Neural cell (in vitro differentiated cells): ENCODE measurements around the gene SCUBE1. TPM values are rescaled to one million over a fixed set of nuclear protein-coding genes. Genes with fewer than 3 reads are reported as not detected.

Experiments
- H2AFZ ChIP-seq: fragments of 200-600, 300-800 bp; sonication (generic), shearing (Covaris generic); 2 replicates; pipeline ENCODE4 v1.6.0; 2014; ENCODE audit warnings: low read depth, mild to moderate bottlenecking, antibody characterized with exemption, low read length, moderate library complexity
- H3F3A ChIP-seq: fragments of 200-600 bp; shearing (Covaris generic); 2 replicates; pipeline ENCODE4 v1.6.1; 2016; ENCODE audit warnings: mild to moderate bottlenecking, moderate library complexity, mixed read lengths, antibody characterized with exemption, low read length; ENCODE audit not compliant: insufficient read depth, poor library complexity, severe bottlenecking
- H3K27ac ChIP-seq: fragments of 200-600, 300-800 bp; sonication (generic), shearing (Covaris generic); 2 replicates; pipeline ENCODE4 v1.5.1; 2014; ENCODE audit warnings: mild to moderate bottlenecking, low read length, moderate library complexity
- H3K27me3 ChIP-seq: fragments of 300-800, 200-600 bp; sonication (generic), shearing (Covaris generic); 2 replicates; pipeline ENCODE4 v1.6.0; 2014; ENCODE audit warnings: mild to moderate bottlenecking, low read depth, low read length, moderate library complexity; ENCODE audit not compliant: insufficient read depth
- H3K36me3 ChIP-seq: fragments of 300-800, 200-600 bp; sonication (generic), shearing (Covaris generic); 2 replicates; pipeline ENCODE4 v1.5.1; 2014; ENCODE audit warnings: mild to moderate bottlenecking, antibody characterized with exemption, low read length, moderate library complexity; ENCODE audit not compliant: insufficient read depth
- H3K4me2 ChIP-seq: fragments of 300-800, 200-600 bp; sonication (generic), shearing (Covaris generic); 2 replicates; pipeline ENCODE4 v1.6.0; 2014; ENCODE audit warnings: mild to moderate bottlenecking, low read length
- H3K4me3 ChIP-seq: fragments of 300-800, 200-600 bp; sonication (generic), shearing (Covaris generic); 2 replicates; pipeline ENCODE4 v1.5.1; 2014; ENCODE audit warnings: mild to moderate bottlenecking, low read length, moderate library complexity
- H3K79me2 ChIP-seq: fragments of 200-600 bp; shearing (Covaris generic); replicated peaks from 2 replicates; pipeline ENCODE4 v1.6.0; 2014; ENCODE audit warnings: mild to moderate bottlenecking, low read length, moderate library complexity; ENCODE audit not compliant: insufficient read depth
- H3K9ac ChIP-seq: fragments of 300-800, 200-600 bp; sonication (generic), shearing (Covaris generic); 2 replicates; pipeline ENCODE4 v1.6.1; 2016; ENCODE audit warnings: mild to moderate bottlenecking, low read length, mixed read lengths
- H3K9me2 ChIP-seq: fragments of 200-600 bp; shearing (Covaris generic); 2 replicates; pipeline ENCODE4 v1.6.1; 2016; ENCODE audit warnings: mild to moderate bottlenecking, low read length, mixed read lengths; ENCODE audit not compliant: insufficient read depth
- H3K9me3 ChIP-seq: fragments of 200-600, 300-800 bp; sonication (generic), shearing (Covaris generic); 2 replicates; pipeline ENCODE4 v1.6.1; 2016; ENCODE audit warnings: mild to moderate bottlenecking, mixed run types, low read length, moderate library complexity, mixed read lengths
- H4K20me1 ChIP-seq: fragments of 200-600 bp; shearing (Covaris generic); 2 replicates; pipeline ENCODE4 v1.6.1; 2016; ENCODE audit warnings: mild to moderate bottlenecking, mixed run types; ENCODE audit not compliant: insufficient read depth
- EP300 ChIP-seq: fragments of 450-650 bp; conservative IDR thresholded peaks from 2 replicates; pipeline ENCODE4 v1.6.1; 2014; ENCODE audit warnings: antibody characterized with exemption, mild to moderate bottlenecking, moderate library complexity; ENCODE audit not compliant: poor library complexity, severe bottlenecking
- EZH2 ChIP-seq: fragments of 200-600, 300-800 bp; shearing (Covaris generic), sonication (generic); IDR thresholded peaks from 2 replicates; pipeline ENCODE4 v1.6.1; 2014; ENCODE audit warnings: antibody characterized with exemption, low read length, borderline replicate concordance, mild to moderate bottlenecking; ENCODE audit not compliant: insufficient read depth, poor library complexity, severe bottlenecking
- MXI1 ChIP-seq: fragments of 450-650 bp; conservative IDR thresholded peaks from 2 replicates; pipeline ENCODE4 v1.6.1; 2014; ENCODE audit warnings: antibody characterized with exemption, mild to moderate bottlenecking; ENCODE audit not compliant: poor library complexity, severe bottlenecking
- POLR2AphosphoS5 ChIP-seq: IDR thresholded peaks from 2 replicates; pipeline ENCODE4 v1.6.1; 2012
- RAD21 ChIP-seq: fragments of 450-650 bp; conservative IDR thresholded peaks from 2 replicates; pipeline ENCODE4 v1.6.1; 2014; ENCODE audit warnings: antibody characterized with exemption, mild to moderate bottlenecking, moderate library complexity
- SMC3 ChIP-seq: fragments of 450-650 bp; conservative IDR thresholded peaks from 2 replicates; pipeline ENCODE4 v1.6.1; 2014; ENCODE audit warnings: antibody characterized with exemption, mild to moderate bottlenecking, moderate library complexity; ENCODE audit not compliant: poor library complexity
- TAF1 ChIP-seq: IDR thresholded peaks from 2 replicates; pipeline ENCODE4 v1.6.1; 2012; ENCODE audit warnings: low read depth
- polyA plus RNA-seq: library from polyadenylated mRNA; depleted of rRNA; stranded (reverse); fragments of >200 nt; gene quantifications from 2 replicates; pipeline ENCODE4 v1.2.3, GENCODE V29; 2014
- TF ChIP-seq, protein P1 (sequence below): IDR thresholded peaks from 2 replicates; pipeline ENCODE4 v1.6.1; 2012; ENCODE audit warnings: borderline replicate concordance
- TF ChIP-seq, protein P2 (sequence below): fragments of 450-650 bp; IDR thresholded peaks from 2 replicates; pipeline ENCODE4 v1.5.1; 2014; ENCODE audit warnings: antibody characterized with exemption, mild to moderate bottlenecking, moderate library complexity; ENCODE audit not compliant: poor library complexity, severe bottlenecking

SCUBE1 gene
- polyA plus RNA-seq, 1 donor from 2014 or later: 8.4 TPM

DNA sequence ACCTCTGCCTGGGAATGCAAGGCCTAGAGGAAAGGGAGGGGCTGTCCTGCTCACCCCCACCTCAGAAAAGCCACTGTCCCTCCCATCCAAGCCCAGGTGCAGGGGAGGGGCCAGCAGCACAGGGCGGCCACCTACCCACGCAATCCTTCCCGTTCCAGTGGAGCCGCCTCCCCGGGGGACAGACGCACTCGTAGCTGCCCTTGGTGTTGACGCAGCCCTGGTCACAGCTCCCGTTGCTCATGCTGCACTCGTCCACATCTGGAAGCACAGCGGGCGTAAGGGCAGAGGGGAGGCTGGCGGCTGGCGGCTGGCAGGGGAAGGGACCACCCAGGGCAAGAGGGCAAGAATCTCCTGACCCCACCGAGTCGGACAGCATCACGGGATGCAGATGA, 115.9 kb downstream of the SCUBE1 start:
- Histone ChIP-seq H4K20me1 (no peaks in the 10 kb centered on the region), H3K9me2 (no peaks in the 10 kb centered on the region), H3K9ac (no peak overlapping the region), H3K4me3 (no peak overlapping the region), H3K79me2 (no peaks in the 10 kb centered on the region), H3F3A (no peaks in the 10 kb centered on the region), H2AFZ (no peak overlapping the region), H3K27ac (no peak overlapping the region), H3K9me3 (no peaks in the 10 kb centered on the region), H3K36me3 (no peaks in the 10 kb centered on the region), H3K4me2 (no peak overlapping the region), H3K27me3 (no peaks in the 10 kb centered on the region)
- TF ChIP-seq RAD21 (no peak), POLR2AphosphoS5 (no peak), TAF1 (no peak), MXI1 (no peak), SMC3 (no peak), EP300 (no peak), EZH2 (no peak)
- TF ChIP-seq, protein P1, sequence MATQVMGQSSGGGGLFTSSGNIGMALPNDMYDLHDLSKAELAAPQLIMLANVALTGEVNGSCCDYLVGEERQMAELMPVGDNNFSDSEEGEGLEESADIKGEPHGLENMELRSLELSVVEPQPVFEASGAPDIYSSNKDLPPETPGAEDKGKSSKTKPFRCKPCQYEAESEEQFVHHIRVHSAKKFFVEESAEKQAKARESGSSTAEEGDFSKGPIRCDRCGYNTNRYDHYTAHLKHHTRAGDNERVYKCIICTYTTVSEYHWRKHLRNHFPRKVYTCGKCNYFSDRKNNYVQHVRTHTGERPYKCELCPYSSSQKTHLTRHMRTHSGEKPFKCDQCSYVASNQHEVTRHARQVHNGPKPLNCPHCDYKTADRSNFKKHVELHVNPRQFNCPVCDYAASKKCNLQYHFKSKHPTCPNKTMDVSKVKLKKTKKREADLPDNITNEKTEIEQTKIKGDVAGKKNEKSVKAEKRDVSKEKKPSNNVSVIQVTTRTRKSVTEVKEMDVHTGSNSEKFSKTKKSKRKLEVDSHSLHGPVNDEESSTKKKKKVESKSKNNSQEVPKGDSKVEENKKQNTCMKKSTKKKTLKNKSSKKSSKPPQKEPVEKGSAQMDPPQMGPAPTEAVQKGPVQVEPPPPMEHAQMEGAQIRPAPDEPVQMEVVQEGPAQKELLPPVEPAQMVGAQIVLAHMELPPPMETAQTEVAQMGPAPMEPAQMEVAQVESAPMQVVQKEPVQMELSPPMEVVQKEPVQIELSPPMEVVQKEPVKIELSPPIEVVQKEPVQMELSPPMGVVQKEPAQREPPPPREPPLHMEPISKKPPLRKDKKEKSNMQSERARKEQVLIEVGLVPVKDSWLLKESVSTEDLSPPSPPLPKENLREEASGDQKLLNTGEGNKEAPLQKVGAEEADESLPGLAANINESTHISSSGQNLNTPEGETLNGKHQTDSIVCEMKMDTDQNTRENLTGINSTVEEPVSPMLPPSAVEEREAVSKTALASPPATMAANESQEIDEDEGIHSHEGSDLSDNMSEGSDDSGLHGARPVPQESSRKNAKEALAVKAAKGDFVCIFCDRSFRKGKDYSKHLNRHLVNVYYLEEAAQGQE: no peak
- TF ChIP-seq, protein P2, sequence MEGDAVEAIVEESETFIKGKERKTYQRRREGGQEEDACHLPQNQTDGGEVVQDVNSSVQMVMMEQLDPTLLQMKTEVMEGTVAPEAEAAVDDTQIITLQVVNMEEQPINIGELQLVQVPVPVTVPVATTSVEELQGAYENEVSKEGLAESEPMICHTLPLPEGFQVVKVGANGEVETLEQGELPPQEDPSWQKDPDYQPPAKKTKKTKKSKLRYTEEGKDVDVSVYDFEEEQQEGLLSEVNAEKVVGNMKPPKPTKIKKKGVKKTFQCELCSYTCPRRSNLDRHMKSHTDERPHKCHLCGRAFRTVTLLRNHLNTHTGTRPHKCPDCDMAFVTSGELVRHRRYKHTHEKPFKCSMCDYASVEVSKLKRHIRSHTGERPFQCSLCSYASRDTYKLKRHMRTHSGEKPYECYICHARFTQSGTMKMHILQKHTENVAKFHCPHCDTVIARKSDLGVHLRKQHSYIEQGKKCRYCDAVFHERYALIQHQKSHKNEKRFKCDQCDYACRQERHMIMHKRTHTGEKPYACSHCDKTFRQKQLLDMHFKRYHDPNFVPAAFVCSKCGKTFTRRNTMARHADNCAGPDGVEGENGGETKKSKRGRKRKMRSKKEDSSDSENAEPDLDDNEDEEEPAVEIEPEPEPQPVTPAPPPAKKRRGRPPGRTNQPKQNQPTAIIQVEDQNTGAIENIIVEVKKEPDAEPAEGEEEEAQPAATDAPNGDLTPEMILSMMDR: no peak

DNA sequence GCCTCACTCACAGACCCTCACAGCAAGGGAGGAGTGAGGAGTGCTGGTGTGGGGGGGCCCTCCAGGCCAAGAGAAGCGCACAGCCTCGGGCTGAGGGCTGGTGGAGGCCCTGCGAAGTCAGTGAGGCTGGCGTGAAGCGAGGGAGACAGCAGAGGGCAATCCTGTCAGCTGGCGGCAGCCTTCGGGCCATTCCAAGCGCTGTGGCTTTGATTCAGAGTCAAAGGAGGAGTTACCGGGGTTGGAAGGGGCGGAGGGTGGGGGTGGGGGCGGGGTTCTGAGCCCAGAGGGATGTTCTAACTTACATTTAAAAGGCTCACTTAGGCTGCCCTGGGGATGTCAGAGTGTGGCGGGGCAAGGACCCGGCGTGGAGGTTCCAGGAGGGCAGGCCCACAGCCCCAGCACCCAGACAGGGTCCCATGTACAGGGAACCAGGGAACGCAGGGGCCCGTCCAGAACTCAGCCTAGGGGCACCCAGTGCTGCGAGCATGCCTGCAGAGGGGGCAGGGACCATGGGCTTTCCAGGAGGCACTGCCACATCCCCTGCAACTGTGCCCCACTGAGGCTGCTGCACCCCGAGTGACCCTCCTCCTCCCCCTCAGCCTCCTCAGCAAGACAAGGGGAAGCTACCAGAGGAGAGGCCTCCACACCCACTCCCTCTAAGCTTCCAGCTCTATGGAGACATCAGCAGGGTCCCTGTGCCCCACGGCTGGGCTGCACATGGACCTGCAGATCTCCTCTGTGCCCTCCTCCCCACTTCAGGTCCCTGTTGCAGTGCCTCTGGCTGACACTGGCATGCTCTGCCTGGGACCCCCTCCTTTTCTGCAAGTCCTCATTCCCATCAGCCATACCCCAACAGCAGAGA, 116.6 kb downstream of the SCUBE1 start:
- Histone ChIP-seq H3F3A (no peaks in the 10 kb centered on the region), H4K20me1 (no peaks in the 10 kb centered on the region), H2AFZ (no peak overlapping the region), H3K79me2 (no peaks in the 10 kb centered on the region), H3K36me3 (no peaks in the 10 kb centered on the region), H3K4me3 (no peak overlapping the region), H3K9me2 (no peaks in the 10 kb centered on the region), H3K9ac (no peak overlapping the region), H3K27me3 (no peaks in the 10 kb centered on the region), H3K9me3 (no peaks in the 10 kb centered on the region), H3K27ac (no peak overlapping the region), H3K4me2 (no peak overlapping the region)
- TF ChIP-seq EZH2 (no peak), TAF1 (no peak), RAD21 (no peak), POLR2AphosphoS5 (no peak), MXI1 (no peak), SMC3 (no peak), EP300 (no peak)
- TF ChIP-seq, protein P1: no peak
- TF ChIP-seq, protein P2: no peak
